Brain microvascular endothelial cell (primary cell): ENCODE data around the gene WDR17.

ENCODE experiments used
- DNase-seq: peaks from one replicate; pipeline ENCODE4 v3.0.0-alpha.2; 2020
- H3K27ac ChIP-seq: fragments of 250-450 bp; sonication (Bioruptor Pico); 2 replicates; pipeline ENCODE4 v1.5.1; 2020; ENCODE audit warnings: mild to moderate bottlenecking, moderate library complexity
- H3K27me3 ChIP-seq: fragments of 250-450 bp; sonication (Bioruptor Pico); replicated peaks from 2 replicates; pipeline ENCODE4 v1.5.1; 2020; ENCODE audit warnings: mild to moderate bottlenecking
- H3K36me3 ChIP-seq: fragments of 250-450 bp; sonication (Bioruptor Pico); replicated peaks from 2 replicates; pipeline ENCODE4 v1.5.1; 2020; ENCODE audit warnings: mild to moderate bottlenecking
- H3K4me3 ChIP-seq: 2 replicates; pipeline ENCODE4 v1.5.1; 2011; ENCODE audit warnings: low read depth, mild to moderate bottlenecking, control low read depth, low read length, moderate library complexity
- in situ Hi-C: cut with HindIII; loops from 2 replicates; pipeline ENCODE4 v1.10.0; 2017; ENCODE audit warnings: low sequenced_read_pairs, low pct_ligation_motif_present
- TF ChIP-seq, protein P1 (sequence below): IDR thresholded peaks from 2 replicates; pipeline ENCODE4 v1.5.1; 2011; ENCODE audit warnings: low read depth, mild to moderate bottlenecking, moderate library complexity, low read length, control low read depth, inconsistent platforms; ENCODE audit errors: missing control alignments

Gene WDR17

DNA sequence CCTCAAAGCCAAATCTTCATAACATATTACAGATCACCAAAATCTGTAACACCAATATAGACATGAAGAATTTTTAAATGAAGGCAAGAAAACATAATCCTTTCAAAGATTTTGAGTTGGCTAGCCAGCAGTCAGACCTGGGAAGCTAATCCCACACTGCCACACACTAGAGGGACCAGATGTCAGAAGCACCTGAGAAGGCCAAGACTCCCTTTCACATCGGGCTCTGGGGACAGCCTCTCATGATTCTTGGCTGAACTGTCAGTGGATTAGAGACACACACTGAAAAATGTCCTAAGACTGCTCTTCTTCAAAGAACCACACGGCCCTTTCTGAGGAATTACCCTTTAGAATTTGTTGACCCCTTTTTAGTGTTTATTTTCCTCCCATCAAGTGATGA is 157.9 kb downstream of the WDR17 start:
- in situ Hi-C loops, result no loop called here
- Histone ChIP-seq H3K27ac (no peak overlapping the region), H3K4me3 (no peak overlapping the region), H3K36me3 (no peaks in the 10 kb centered on the region), H3K27me3 (no peaks in the 10 kb centered on the region)
- no peak for DNase-seq
- TF ChIP-seq, protein P1, sequence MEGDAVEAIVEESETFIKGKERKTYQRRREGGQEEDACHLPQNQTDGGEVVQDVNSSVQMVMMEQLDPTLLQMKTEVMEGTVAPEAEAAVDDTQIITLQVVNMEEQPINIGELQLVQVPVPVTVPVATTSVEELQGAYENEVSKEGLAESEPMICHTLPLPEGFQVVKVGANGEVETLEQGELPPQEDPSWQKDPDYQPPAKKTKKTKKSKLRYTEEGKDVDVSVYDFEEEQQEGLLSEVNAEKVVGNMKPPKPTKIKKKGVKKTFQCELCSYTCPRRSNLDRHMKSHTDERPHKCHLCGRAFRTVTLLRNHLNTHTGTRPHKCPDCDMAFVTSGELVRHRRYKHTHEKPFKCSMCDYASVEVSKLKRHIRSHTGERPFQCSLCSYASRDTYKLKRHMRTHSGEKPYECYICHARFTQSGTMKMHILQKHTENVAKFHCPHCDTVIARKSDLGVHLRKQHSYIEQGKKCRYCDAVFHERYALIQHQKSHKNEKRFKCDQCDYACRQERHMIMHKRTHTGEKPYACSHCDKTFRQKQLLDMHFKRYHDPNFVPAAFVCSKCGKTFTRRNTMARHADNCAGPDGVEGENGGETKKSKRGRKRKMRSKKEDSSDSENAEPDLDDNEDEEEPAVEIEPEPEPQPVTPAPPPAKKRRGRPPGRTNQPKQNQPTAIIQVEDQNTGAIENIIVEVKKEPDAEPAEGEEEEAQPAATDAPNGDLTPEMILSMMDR, result no peak

DNA sequence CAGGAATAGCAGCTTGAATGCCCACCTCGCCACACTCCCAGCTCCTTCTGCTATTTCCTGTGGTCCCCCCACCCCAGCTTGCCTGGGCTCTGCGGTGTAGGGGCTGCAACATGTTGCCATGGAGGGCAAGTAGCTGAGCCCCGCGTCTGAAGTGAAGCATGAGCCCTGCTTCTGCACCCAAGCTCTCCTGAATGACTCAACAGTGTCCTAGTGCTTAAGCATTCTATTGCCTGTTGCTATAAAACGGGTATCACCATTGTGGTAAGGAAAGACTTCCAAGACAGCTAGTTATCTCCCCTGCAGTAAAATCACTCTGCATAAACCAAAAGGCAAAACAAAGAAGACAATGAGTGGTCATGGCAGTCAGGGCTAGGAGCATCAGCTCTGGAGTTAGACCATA is 161.1 kb downstream of the WDR17 start:
- H3K27me3 ChIP-seq, result no peaks in the 10 kb centered on the region
- no peak for DNase-seq
- in situ Hi-C loops, result no loop called here
- no peak overlapping the region for H3K4me3 ChIP-seq
- no peak overlapping the region for H3K27ac ChIP-seq
- TF ChIP-seq, protein P1, result no peak
- no peaks in the 10 kb centered on the region for H3K36me3 ChIP-seq

DNA sequence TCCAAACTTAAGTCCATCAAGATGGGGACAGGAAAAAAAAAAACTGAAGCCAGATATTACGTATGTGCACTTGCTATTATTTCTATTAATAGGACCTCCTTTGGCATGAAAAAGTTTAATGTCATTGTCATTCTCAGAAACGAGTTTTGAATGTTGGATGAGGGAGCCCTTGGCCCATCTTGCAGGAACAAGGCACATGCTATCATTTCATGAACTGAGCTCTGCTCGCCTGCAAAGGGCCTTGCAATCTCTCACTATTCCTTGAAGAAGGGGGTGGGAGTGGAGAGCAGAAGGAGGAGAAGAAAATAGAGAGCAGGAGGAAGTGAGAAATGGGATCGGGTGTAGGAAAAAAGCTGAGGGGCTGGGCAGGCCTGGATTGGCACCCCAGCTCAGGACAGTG is 164.0 kb downstream of the WDR17 start:
- no peak for DNase-seq
- in situ Hi-C loops, result no loop called here
- TF ChIP-seq, protein P1, result no peak
- H3K27ac ChIP-seq, result no peak overlapping the region
- H3K36me3 ChIP-seq, result no peaks in the 10 kb centered on the region
- no peak overlapping the region for H3K4me3 ChIP-seq
- H3K27me3 ChIP-seq, result no peaks in the 10 kb centered on the region
